DMS114 treated with DMSO at 0.1 percent for 48 hours (cell line): ENCODE measurements around the gene TPK1.
"Not testable (repeated sequence)": the region's sequence is repeated elsewhere in the genome, so short reads cannot be mapped to it uniquely, and the experiment has no call there.

Source experiments
- DNase-seq: peaks from one replicate; lab custom pipeline; 2025; ENCODE audit not compliant: unreplicated experiment; lab: John Stamatoyannopoulos, UW

The TPK1 gene

DNA sequence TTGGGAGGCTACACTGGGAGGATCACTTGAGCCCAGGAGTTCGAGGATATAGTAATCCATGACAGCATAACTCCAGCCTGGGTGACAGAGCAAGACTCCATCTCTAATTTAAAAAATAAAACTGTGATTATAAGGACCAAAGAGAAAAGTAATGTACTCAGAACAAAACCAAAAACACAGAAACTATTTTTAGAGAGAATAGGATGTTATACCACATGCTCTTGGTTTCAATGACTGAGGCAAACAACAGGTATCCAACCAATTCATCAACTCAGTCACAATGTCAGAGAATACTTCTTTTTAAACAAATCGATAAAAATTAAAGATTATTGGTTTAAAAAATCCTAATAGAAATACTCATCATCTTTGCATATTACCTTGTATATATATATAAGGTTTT, 186.7 kb downstream of the TPK1 start:
- no peak for DNase-seq

DNA sequence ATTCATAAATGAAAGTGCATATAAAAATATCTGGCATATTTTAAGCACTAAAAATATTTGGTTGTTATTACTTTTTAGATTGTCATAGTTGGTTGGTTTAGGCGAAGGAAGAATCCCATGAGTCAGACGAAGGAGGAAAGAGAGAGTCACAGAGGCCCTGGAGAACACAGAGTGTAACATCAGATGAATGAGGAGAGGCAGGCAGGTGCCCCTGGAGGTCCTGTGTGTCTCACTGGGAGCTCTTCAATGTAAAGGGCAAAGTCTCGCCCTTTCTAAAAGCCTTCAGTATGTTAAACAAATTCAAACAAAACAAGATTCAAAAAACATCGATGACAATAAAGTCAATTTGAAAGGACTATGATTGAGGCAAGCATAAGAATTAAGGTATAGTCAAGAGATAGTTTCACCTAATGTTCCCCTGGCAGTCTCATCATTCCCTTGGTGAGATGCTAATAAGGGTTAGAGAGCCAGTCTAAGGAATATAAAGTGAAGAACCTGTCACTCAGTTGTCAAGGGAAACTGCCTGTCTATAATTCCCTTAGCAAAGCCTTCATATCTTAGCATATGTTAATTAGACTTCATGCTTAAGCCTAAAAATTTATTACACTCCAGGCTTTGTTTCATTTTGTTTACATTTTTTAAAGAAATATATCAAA, 194.3 kb downstream of the TPK1 start:
- no peak for DNase-seq

DNA sequence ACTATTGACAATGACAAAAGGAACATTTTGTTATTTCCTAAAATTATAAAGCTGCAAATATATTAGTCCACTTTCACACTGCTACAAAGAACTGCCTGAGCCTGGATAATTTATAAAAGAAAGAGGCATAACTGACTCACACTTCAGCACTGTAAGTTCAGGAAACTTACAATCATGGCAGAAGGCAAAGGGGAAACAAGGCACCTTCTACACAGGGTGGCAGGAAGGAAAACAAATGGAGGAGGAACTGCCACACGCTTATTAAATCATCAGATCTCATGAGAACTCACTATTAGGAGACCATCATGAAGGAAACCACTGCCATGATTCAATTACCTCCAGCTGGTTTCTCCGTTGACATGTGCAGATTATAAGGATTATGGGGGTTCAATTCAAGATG, 203.1 kb downstream of the TPK1 start:
- no peak for DNase-seq

DNA sequence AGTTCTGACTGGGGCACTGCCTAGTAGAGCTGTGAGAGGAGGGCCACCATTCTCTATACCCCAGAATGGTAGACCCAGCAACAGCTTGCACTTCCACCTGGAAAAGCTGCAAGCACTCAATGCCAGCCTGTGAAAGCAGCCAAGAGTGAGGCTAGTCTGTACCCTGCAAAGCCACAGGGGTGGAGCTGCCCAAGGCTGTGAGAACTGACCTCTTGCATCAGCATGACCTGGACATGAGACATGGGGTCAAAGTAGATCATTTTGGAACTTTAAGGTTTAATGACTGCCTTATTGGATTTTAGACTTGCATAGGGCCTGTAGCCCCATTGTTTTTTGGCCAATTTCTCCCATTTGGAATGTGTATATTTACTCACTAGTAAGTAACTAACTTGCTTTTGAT, 206.3 kb downstream of the TPK1 start:
- DNase-seq = no peak

DNA sequence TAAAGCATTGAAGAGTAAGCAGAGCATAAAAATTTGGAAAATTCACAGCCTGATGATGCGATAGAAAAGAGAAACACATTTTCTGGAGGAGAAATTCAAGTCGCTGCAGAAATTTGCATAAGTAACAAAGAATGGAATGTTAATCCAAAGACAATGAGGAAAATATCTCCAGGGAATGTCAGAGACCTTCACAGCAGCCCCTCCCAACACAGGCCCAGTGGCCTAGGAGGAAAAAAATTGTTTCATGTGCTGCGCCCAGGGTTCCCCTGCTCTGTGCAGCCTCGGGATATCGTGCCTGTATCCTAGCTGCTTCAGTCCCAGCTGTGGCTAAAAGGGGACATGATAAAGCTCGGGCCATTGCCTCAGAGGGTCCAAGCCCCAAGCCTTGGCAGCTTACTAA, 206.8 kb downstream of the TPK1 start:
- DNase-seq = no peak

DNA sequence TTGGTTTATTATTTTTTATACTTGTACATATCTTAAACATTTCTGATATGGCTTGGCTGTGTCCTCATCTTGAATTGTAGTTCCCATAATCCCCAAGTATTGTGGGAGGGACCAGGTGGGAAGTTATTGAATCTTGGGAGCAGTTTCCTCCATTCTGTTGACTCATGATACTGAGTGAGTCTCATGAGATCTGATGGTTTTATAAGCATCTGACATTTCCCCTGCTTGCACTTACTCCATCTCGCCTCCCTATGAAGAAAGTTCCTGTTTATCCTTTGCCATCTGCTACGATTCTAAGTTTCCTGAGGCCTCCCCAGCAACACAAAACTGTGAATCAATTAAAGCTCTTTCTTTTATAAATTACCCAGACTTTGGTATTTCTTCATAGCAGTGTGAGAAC, 207.7 kb downstream of the TPK1 start:
- DNase-seq = no peak

DNA sequence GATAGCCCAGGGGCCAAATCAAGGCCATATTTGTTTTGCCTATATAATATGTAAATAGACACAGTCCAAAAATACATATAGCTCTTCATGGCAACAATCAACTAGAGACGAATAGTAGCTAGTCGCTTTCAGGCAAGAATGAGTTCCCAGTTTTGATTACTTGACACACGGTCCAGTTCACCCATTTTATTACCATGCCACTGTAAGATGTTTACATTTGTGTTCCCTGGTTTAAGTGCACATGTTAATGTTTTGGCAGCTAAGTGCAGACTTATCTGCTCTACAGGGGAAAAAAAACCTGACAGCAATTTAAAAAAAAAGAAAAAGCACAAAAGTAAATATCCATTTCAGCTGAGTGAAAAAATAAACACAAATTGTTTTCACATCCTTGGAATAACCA, 213.1 kb downstream of the TPK1 start:
- DNase-seq = no peak

DNA sequence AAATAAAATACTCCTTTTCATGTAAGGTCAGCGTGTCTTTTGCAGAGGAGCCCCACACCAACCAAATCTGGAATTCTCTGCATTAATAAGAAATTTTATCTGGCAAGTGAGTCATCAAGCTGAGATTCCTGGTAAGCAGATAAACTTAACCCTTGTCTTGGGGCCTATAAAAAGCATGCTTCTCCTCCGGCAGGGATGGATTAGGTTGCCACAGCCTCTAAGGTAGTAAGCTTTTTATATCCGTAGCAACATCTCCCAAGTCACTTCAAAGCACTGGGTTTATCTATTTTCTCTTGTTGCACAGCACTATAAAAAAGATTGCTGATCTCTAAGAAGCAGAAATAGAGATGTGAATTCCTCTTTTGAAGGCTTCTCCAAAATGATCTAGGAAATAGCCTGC, 229.6 kb downstream of the TPK1 start:
- no peak for DNase-seq

DNA sequence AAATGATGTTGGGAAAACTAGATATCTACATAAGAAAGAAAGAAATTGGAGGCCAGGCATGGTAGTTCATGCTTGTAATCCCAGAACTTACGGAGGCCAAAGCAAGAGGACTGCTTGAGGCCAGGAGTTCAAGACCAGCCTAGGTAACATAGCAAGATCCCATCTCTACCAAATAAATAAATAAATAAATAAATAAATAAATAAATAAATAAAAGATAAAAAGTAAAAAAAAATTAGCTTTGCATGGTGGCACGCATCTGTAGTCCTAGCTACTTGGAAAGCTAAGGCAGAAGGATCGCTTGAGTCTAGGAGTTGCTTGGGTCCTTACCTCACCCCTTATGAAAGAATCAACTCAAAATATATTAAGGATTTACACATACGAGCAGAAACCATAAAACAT, 238.9 kb downstream of the TPK1 start:
- DNase-seq = no peak

DNA sequence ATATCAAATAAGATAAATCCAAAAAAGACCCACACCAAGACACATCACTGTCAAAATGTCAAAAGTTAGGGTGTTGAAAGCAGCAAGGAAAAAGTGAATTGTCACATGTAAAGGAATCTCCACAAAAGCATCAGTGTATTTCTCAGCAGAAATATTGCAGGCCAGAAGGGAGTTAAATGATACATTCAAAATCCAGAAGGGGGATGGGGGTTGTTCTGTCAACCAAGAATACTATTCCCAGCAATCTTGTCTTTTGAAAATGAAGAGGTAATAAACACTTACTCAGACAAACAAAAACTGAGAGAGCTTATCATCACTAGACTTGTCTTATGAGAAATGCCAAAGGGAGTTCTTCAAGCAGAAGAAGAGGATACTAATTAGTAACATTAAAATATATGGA, 241.3 kb downstream of the TPK1 start:
- no peak for DNase-seq

DNA sequence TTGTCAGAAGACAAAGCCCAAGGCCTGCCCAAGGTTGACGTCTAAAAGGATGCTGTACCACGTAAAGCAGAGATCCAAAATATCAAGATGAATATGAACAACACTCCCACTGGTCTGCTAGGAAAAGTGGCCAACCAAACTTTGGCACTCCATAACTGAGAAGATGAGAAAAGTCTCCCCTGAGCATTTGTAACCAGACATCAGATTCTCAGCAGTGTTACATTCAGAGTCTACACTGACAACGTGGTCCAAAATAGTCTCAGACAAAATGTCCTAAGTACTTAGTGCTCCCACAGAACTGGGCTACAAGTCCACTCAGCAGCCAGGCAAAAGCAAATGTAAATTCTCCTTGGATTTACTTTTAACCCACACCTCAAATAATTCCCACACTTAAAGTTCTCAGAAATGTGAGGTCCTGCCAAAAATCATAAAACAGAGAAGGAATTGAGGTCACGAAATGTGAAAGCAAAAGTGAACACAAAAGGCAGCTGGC, 247.2 kb downstream of the TPK1 start:
- DNase-seq = no peak

DNA sequence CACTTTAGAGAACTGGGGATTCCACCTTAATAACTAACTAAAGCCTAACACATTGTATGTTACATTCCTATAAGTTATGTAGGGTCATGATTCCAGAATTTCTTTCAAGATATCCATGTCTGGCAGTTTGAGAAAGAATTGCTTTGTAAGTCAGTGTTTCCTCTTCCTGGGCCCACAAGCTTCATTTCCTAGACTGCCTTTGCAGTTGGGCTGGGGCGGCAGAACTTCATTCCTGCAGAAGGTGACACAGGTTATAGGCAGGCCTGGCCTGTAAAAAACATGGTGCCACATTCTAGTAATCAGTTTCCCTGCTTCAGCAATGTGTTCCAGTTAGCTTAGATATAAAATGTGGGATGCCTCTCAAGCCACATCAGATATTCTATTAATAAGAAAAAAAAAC, 248.2 kb downstream of the TPK1 start:
- no peak for DNase-seq

DNA sequence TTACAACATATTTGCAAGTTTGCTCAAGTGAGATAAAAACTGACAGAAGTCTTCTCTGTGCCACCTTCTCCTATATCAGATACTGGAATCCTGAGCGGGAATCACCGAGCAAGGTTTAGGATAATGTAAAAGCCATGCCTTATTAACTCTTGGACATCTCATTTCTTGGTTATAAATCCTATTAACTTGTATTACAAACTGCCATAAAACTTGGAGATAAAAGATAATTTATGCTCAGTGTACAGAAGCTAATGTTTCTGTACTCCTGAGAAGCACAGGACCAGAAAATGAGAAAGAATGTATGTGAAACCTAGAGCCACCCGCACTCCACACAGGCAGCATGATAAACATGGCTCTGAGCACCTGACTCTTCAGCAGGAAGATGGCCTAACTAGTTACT, 251.1 kb downstream of the TPK1 start:
- DNase-seq = no peak

DNA sequence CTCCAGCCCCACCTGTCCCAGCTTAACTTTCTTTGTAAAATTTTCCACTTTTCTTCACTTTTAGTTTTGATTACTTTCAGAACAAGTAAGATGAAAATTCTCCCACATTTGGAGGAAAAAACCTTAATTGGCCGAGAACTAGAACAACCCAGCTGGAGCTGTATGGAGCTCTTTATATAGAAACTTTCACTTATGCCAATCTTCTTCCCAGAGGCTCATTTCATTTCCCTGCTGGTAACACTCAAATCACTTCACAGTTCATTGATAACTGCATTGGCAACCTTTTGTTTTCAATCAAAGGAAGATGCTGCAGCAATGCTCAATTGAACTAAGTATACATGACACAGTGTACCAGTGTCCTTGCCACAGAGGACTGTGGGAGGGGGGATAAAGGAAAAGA, 256.2 kb downstream of the TPK1 start:
- no peak for DNase-seq

DNA sequence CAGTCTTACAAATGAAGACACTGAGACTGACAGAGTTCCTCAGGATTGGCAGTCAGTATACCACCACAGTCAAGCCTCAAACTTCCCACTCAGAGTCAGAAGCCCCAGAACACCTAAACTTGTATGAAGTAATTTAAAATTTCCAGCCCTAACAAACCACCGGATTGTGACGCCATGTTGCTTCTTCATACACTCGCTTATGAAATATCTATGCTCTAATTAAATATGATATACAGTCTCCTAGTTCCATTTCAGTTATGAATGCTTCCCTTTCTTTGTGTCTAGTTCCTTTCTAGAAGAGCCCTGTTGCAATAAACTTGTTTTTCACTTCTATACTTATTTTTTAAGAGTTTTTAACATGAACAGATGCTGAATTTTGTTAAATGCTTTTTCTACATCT, 260.4 kb downstream of the TPK1 start:
- DNase-seq = no peak

DNA sequence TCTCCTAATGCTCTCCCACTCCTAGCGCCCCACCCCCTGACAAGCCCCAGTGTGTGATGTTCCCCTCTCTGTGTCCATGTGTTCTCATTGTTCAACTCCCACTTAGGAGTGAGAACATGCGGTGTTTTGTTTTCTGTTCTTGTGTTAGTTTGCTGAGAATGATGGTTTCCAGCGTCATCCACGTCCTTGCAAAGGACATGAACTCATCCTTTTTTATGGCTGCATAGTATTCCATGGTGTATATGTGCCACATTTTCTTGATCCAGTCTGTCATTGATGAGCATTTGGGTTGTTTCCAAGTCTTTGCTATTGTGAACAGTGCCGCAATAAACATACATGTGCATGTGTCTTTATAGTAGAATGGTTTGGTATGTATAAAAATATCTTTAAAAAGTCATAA, 261.1 kb downstream of the TPK1 start:
- DNase-seq = not testable (repeated sequence)

DNA sequence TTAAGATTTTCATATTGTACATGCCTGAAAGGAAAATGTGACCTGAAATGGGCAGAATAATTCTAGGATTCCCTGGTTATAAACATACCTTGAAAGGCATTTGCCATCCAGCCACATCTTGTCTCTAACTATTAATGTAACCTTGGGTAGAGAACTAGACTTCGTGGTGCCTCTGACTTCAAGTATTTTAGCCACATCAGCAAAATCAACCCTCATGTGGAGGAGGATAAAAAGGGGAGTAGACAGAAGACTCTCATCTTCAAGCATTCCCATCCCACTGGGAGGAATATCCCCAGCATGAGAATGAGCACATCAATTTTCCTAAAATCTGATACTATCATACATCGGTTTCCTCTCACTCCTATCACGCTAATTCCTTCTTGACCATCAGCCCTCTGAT, 267.6 kb downstream of the TPK1 start:
- DNase-seq = no peak

DNA sequence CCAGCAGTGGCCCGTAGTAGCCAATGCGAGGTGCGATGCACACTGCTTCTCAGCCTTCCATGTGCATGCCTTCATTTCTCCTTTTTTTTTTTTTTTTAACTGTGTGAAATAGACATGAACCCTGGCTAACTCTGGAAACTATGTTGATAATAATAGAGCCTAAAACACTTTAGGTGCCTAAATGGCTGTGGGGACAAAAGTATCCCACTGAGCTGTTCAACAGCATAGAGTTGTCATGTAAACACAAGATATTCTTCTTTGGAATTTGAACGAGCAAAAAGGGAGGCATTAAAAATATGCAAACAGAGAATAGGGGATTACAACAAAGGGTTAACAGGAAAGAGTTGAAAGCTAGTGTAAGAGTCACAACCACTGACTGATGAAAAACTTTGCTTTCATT, 270.3 kb downstream of the TPK1 start:
- no peak for DNase-seq

DNA sequence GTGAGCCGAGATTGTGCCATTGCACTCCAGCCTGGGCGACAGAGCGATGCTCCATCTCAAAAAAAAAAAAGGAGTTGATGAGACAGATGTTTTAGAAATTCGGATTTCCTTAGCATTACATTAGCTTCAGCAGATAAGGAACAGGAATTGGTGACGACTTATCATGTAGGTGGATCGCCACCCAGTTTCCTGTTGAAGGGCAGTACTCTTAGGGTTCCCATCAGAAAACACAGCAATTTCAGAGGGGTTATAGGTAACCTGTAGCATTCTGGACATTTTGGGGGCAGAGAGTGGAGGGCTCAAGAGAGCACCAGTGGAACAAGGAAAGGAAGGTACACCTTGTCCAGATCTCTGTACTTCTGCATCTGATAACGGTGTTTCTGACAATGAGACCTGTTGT, 286.0 kb downstream of the TPK1 start:
- no peak for DNase-seq

DNA sequence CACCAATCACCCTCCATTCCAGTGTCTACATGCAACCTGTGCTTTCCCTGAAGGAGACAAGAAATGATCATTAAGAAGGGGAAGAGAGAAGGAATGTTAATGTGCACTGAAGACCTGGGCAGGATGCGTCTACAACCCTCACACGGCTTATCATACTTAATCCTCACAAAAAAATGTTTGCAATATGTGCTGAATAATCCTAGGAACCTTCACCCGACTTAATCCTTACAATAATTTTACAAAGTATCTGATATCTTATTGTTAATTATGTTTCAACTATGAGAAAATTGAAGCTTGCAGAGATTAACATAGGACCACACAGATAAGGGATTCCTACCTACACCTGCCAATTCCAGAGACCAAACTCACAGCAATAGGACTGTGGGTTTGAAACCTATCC, 287.3 kb downstream of the TPK1 start:
- no peak for DNase-seq

DNA sequence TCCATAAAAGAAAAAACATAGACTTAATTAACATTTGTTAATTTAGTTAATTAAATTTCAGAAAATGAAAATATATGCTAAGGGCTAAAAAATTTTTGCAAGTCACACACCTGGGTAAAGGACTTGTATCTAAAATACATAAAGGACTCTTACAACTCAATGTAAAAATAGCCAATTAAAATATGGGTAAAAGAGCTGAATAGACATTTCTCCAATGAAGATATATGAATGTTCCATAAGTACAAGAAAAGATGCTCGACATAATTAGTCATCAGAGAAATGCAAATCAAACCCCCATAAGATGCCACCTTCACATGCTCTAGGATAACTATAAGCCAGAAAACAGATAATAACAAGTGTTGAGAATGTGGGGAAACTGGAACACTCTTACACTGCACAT, 288.0 kb downstream of the TPK1 start:
- no peak for DNase-seq

DNA sequence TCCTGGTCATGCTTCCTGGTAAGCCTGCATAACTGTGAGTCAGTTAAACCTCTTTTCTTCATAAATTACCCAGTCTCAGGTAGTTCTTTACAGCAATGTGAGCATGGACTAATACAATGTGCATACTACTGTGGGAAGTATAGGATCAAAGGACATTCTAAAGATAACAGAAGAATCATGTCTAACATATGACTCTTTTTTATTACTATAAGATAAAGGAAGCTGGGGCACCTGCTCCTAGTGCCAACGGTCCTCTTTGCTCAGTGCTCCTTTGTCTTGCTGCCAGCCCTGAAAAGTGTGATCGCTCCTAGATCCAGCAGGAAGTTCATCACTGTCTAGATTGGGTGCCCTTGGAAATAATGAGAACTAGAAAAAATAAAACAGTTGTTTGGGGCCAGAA, 289.1 kb downstream of the TPK1 start:
- DNase-seq = no peak

DNA sequence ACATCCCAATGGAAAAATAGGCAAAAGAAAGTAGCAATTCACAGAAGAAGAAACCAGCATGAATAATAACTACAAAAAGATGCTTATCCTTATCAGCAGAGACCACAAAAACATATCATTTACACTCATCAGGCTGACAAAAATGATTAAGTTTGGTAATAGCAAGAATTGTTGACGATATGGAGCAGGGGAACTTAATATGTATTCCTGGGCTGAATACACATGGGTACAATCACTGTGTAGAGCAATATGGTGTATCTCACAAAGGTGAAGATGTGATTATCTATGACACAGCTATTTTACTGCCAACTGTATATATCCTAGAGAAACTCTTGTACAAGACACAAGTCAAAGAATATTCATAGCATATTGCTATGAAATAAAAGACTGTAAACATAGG, 290.5 kb downstream of the TPK1 start:
- DNase-seq = no peak
